SH-SY5Y (cell line): ENCODE data around the gene PACS1.

Source experiments
- GATA2 ChIP-seq: IDR thresholded peaks from 2 replicates; pipeline ENCODE4 v1.6.1; 2011; ENCODE audit warnings: mild to moderate bottlenecking, low read depth, low read length
- GATA3 ChIP-seq: IDR thresholded peaks from 2 replicates; pipeline ENCODE4 v1.6.1; 2011; ENCODE audit warnings: low read depth, mild to moderate bottlenecking, low read length, moderate library complexity

Gene PACS1

DNA sequence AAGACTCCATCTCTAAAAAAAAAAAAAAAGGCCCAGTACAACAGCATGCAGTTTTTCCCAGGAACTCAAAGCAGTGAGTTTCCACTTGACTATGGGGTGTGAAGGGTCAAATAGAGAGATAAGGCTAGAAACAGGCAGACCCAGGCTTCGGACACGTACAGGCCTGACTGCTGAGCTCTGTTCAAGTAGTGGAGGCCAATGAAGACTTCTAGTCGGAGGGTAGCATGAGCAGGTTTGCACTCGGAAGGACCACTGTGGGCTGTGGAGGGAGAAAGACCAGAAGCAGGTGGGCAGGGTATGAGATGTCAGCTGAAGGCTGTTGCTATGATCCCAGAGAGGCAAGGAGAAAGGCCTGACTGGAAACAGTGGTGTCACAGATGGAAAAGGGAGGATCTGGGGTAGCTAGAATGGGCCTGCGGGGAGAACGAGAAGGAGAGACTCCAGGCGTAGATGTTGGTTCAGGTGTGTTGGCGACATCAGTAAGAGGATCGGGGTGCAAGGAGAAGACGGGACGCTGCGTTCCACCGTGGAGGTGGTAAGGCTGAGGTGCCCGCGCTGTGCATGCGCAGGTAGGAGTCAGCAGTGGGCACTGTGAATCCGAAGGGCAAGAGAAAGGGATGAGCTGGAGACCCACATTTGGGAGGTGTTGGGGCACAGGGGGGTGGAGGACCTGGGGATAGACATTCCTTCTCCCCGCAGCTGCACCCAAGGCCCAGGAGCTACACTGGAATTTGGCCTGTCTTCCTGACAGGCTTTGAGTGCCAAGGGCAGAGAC lies 149.0 kb downstream of the PACS1 start:
- TF ChIP-seq GATA2 (no peak), GATA3 (no peak)

DNA sequence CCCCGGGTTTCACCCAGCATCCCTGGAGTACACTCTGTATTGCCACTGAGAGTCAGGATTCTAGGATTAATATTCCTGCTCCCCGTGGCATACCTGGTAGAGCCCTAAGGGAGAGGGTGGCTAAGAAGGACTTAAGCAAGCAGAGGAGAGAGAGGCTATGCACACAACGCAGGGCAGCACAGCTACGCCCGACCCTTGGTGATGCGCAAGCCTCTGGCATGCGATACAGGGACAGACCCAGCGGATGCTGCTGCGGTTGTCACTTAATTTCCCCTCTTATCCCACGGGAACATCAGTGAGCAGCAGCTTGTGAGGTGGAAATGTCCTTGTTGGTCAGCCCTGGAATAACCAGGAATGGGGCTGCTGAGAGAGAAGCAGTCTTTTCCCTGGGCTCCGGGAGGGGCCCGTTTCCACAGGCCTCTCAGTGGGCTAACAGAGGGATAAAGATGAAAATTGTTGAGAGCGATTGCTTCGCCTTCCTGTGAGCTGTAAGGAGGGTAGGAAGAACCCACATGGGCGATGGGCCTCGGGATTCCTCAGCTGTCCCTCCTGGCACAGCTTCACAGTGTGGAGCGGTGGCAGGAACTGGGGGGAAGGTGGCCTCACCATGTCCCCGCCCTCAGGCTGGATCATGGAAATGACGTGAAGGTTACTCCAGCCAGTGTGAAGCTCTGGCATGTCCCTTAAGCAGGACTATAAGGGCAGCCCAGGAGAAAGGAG lies 149.9 kb downstream of the PACS1 start:
- TF ChIP-seq GATA3 (no peak), GATA2 (no peak)

DNA sequence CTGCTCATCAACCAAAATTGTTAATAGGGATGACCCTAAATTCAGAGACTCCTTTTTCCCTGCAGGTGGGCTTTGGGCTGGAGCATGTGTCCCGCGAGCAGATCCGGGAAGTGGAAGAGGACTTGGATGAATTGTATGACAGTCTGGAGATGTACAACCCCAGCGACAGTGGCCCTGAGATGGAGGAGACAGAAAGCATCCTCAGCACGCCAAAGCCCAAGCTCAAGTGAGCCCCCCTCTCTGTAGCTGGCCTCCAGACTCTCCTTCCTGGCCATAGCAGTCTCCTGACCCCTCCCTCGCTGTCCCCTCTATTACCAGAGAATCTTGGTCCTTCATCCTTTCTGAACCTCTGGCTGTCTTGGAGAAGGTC lies 150.5 kb downstream of the PACS1 start:
- no peak for TF ChIP-seq GATA3
- no peak for TF ChIP-seq GATA2

DNA sequence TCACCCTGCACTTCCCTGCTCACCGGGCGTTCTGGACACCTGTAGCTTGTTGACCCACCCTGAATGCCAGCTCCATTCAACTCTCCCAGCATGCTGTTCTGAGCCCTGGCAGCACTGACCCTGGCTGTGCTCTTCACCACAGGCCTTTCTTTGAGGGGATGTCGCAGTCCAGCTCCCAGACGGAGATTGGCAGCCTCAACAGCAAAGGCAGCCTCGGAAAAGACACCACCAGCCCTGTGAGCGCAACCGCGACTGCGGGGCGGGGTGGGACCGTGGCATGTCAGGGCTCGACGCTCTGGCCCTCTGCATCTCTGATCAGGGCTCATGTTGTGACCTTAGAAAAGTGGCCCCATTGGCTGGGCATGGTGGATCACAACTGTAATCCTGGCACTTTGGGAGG lies 150.9 kb downstream of the PACS1 start:
- TF ChIP-seq GATA2, result no peak
- no peak for TF ChIP-seq GATA3

DNA sequence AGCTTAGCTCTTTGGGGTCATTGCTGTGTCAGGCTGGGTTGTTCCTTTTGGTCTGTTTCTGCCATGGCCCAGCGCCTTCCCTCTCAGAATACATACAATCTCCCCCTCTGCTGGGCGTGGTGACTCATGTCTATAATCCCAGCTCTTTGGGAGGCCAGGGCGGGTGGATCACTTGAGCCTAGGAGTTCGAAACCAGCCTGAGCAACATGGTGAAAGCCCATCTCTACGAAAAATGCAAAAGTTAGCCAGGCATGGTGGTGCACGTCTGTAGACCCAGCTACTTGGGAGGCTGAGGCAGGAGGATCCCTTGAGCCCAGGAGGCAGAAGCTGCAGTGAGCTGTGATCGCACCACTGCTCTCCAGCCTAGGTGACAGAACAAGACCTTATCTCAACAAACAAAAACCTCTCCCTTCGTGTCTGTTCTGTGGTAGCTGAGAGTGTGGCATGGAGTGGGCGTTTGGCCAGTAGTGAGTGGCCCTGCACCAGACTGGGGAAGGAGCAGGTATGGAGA lies 151.7 kb downstream of the PACS1 start:
- no peak for TF ChIP-seq GATA2
- no peak for TF ChIP-seq GATA3

DNA sequence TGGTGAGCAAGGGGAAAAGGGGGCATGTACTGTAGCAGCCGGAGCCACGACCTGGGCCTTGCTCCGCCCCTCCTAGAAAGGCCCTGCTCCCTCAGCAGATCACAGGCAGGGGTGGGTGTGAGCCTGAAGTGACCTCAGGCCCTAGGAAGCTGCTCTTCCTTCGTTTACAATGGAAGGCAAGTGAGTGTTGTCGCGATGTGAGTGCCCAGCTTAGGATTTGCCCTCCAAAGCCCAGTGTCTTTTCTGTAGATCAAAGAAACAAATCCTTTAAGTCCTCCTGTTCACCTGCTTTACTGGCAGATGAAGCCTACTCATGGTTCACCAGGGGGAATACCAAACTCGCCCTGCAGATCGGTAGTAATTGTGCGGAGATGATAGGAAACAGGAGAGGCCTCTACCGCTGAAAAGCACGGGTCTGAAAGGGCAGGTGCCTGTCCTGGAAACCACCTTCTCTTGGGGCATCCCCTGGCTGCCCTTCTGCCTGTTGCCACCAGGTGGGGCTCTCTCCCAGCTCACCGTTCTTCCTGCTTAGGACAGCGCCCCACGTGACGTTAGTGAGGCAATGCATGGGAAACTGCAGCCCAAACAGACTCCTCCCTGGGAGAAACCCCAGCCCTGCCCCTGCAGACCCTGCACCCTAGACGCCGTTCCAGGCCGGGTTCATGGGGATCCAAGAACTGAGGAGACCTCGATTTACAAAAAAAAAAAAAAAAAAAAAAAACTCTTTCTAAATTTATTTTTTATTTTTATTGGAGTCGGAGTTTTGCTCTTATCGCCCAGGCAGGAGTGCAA lies 152.5 kb downstream of the PACS1 start:
- TF ChIP-seq GATA2, result no peak
- no peak for TF ChIP-seq GATA3

DNA sequence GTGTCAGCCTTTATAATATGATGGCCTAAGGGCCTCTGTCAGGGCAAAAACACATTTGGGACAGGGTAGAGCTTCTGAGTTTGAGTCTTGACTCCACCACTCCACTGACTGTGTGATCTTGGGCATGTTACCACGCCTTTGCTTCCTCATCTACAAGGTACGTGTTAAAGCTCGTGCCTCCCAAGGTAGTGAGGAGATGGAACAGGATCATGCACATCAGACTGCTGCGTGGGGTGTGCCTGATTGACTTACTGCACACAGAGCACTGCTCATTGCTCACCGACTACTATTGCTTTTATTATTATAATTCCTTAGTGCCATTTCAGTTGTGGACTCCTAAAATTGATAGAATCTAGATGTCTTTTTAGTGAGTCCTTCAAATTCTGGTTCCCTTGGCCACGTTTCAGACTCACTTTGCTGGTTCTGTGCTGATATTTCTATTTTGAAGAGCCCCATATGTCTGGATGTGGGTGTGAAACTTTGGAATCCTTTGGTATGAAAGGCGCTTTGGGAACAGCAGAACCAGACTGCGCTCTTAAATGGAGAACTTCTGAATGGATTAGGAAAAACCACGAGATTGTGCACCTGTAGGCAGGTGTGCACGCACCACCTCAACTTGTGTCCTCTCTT lies 154.3 kb downstream of the PACS1 start:
- no peak for TF ChIP-seq GATA3
- no peak for TF ChIP-seq GATA2

DNA sequence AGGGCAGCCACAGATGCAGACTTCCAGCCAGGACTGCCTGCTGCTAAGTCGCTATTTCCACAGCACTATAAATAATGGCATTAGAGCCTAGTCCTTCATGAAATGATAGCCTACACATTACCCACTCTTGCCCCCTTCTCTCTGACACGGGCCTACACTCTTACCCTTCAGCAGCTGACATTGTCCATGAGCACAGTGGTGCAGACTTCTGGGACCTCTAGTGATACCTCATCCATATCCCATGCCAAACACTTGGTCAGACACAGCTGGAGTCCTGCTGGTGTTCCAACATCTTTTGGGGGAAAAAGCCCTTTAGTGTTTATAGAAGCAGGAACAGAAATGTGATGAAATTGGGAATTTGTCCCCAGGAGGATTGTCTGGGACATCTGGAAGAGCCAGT lies 155.0 kb downstream of the PACS1 start:
- no peak for TF ChIP-seq GATA3
- TF ChIP-seq GATA2, result no peak

DNA sequence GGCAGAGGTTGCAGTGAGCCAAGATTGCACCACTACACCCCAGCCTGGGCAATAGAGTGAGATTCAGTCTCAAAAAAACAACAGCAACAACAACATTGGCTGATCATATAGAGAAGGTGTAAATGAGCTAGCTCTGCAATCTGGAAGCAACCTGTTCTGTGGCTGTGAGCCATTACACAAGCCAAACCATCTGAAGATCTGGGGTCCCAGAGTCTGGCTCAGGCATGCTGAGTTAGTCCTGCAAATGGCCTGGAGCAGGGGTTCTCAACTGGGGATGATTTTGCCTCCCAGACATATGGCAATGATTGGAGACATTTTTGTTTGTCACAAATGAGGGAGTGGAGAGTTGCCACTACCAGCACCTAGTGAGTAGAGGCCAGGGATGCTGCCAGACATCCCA lies 156.0 kb downstream of the PACS1 start:
- TF ChIP-seq GATA3, result no peak
- TF ChIP-seq GATA2, result no peak

DNA sequence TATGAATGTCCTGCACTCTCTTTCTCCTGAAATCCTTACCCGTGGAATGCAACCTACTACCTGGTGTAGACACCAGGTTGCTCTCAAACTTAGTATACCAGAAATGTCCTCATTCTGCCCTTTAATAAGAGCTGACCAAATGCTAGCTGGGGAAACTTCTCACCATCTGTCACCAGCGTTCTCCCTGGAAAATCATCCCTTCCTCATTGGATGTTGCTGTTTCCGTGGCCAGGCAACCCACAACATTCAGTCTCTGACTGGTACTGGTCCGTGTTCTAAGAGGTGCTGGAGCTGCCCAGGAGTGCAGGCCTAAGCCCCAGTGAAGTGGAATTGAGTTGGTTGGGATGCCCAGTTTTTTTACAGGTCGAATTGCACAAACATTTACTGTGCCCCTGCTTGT lies 157.6 kb downstream of the PACS1 start:
- TF ChIP-seq GATA2, result no peak
- no peak for TF ChIP-seq GATA3

DNA sequence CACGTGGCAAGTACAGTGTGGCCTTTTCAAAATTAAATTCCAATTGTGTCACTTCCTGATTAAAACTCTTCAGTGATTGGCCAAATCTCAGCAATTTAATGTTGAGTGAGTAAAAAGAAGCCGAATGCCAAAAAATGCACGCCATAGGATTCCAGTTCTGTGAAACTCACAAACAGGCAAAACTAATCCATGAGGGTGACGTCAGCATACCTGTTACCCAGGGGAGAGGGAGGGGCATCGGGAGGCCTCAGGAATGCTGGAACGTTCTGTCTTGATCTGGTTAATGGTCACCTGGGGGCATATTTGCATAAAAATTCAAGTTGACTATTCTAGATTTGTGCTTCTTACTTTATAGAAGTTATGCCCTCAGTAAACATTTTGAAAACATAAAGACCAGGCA lies 158.4 kb downstream of the PACS1 start:
- TF ChIP-seq GATA2 (no peak), GATA3 (no peak)

DNA sequence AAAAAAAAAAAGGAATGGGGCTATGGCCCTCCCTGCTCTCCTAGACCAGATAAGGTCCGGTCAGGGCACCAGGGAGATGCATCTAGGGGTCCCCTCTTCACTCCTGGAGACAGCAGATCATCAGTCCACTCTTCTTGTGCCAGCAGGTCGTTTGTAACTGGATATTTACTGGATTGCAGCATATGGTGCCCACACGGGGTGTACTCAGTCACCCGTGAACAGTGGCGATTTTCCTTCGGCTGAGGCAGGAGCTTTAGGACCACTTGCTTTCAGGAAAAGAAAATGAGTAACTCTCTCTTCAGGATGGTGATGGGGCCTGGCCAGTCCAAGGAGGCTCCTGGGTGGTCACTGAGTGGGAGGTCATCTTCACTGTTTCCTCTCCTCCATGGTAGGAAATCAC lies 160.1 kb downstream of the PACS1 start:
- TF ChIP-seq GATA2 (no peak), GATA3 (no peak)

DNA sequence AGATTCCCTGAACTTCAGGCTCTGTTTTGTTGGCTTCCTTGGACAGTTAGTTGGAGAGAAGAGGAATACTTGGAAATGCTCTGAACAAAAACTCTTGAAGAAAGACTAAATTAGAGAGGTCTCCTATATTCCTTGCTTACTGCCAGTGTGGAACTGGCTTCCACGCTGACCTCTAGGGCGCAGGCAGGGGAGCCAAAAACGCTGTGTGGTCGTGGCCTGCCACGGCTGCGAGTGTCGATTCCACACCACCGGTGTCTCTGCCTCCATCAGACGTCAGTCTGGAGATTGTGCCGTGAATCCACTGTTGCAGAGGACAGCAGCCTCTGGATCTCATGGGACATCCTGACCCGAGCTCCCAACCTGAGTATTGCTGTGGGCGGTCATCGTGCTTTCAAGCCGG lies 160.9 kb downstream of the PACS1 start:
- no peak for TF ChIP-seq GATA3
- no peak for TF ChIP-seq GATA2

DNA sequence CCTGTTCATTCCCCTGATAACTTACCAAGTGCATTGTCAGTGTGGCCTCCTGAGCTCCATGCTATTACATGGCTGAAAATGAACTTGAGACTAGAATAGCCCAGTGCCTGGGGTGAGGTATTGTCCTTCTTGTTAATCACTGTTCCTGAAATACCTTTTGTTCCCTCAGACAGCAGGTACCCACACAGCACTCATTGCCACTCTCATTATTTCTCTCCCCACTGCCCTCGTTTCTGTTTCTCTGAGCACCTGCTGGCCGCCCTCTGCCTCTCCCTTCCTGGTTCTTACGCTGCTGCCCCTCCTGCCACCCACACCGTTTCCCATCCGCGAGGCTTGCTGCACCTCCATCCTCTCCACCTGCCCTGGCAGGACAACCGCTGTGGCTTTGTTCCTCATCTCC lies 161.5 kb downstream of the PACS1 start:
- TF ChIP-seq GATA2 (no peak), GATA3 (no peak)
